ENCODE measurements around the gene FAM98C. TPM values are rescaled to one million over a fixed set of nuclear protein-coding genes. Genes with fewer than 3 reads are reported as not detected.

Gene FAM98C
- polyA plus RNA-seq, 1 of the 3 experiments (the other 2 are of a cell fraction): 26.7 TPM

DNA sequence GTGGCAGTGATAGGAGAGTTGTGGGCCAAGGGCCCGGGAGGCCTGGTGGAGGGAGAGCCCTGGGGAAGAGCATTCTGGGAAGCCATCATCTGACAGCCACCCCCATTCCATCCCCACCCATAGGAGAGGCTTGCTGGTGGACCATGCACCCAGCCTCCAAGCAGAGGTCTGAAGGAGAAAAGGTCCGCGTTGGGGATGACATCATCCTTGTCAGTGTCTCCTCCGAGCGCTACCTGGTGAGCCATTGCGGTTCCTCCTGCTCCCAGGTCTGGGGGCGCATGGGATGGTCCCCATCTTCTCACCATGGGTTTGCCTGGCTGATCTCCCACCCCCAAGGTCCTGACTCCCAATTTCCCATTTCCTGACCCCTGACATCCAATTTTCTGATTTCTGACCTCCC, 41.1 kb downstream of the FAM98C start:
- H3K36me3 ChIP-seq (replicated peaks in 1 of 2; ENCODE audit: control insufficient read depth in 1 of 2, insufficient read depth in 2 of 2, low read length in 1 of 2): no peaks in the 10 kb centered on the region
- no peaks in the 10 kb centered on the region for H3K79me2 ChIP-seq (ENCODE audit: insufficient read depth)
- no peaks in the 10 kb centered on the region for H3K9me2 ChIP-seq
- H3K27me3 ChIP-seq (ENCODE audit: insufficient read depth): no peaks in the 10 kb centered on the region
- DNase-seq: no peak
- no peak overlapping the region for H3K27ac ChIP-seq (ENCODE audit: low read depth in 2 of 2, low read length in 1 of 2)
- H2AFZ ChIP-seq (ENCODE audit: low read depth): no peak overlapping the region
- no peak overlapping the region for H3K9ac ChIP-seq
- H3K9me3 ChIP-seq: no peaks in the 10 kb centered on the region
- CTCF ChIA-PET: no interaction called here
- no peaks in the 10 kb centered on the region for H3K4me1 ChIP-seq (ENCODE audit: control insufficient read depth in 1 of 2, insufficient read depth in 2 of 2, low read depth in 1 of 2, low read length in 1 of 2)
- no peak overlapping the region for H3K4me3 ChIP-seq (ENCODE audit: low read depth in 2 of 2, low read length in 1 of 2)
- no peak overlapping the region for H3K4me2 ChIP-seq
- POLR2A ChIA-PET: no interaction called here
- no peaks in the 10 kb centered on the region for H4K20me1 ChIP-seq (ENCODE audit: insufficient read depth)
- H3F3A ChIP-seq (replicated peaks; ENCODE audit: insufficient read depth): no peaks in the 10 kb centered on the region
- TF ChIP-seq NFIC (IDR thresholded peaks at IDR 0.05; ENCODE audit: borderline replicate concordance) (no peak), MXI1 (IDR thresholded peaks at IDR 0.05; ENCODE audit: low read depth, low read length) (no peak), ZBTB33 (IDR thresholded peaks at IDR 0.05; ENCODE audit: borderline replicate concordance, low read depth) (no peak), GATA2 (CRISPR knock-in tag; IDR thresholded peaks at IDR 0.05) (no peak), RAD21 (IDR thresholded peaks at IDR 0.05; ENCODE audit: low read length) (no peak), RFX5 (IDR thresholded peaks at IDR 0.05; ENCODE audit: low read length) (no peak), SIN3A (IDR thresholded peaks at IDR 0.05; ENCODE audit: borderline replicate concordance, low read depth, low read length) (no peak), POLR2AphosphoS5 (IDR thresholded peaks at IDR 0.05; ENCODE audit: low read depth, low read length) (no peak), TEAD4 (IDR thresholded peaks at IDR 0.05; ENCODE audit: borderline replicate concordance, insufficient read depth) (no peak)
- TF ChIP-seq, protein P1, sequence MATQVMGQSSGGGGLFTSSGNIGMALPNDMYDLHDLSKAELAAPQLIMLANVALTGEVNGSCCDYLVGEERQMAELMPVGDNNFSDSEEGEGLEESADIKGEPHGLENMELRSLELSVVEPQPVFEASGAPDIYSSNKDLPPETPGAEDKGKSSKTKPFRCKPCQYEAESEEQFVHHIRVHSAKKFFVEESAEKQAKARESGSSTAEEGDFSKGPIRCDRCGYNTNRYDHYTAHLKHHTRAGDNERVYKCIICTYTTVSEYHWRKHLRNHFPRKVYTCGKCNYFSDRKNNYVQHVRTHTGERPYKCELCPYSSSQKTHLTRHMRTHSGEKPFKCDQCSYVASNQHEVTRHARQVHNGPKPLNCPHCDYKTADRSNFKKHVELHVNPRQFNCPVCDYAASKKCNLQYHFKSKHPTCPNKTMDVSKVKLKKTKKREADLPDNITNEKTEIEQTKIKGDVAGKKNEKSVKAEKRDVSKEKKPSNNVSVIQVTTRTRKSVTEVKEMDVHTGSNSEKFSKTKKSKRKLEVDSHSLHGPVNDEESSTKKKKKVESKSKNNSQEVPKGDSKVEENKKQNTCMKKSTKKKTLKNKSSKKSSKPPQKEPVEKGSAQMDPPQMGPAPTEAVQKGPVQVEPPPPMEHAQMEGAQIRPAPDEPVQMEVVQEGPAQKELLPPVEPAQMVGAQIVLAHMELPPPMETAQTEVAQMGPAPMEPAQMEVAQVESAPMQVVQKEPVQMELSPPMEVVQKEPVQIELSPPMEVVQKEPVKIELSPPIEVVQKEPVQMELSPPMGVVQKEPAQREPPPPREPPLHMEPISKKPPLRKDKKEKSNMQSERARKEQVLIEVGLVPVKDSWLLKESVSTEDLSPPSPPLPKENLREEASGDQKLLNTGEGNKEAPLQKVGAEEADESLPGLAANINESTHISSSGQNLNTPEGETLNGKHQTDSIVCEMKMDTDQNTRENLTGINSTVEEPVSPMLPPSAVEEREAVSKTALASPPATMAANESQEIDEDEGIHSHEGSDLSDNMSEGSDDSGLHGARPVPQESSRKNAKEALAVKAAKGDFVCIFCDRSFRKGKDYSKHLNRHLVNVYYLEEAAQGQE (IDR thresholded peaks at IDR 0.05; ENCODE audit: low read depth, low read length): no peak
- WGBS (ENCODE audit: low lambda C conversion rate): 57% methylated on average over 3 of the region's 7 CpGs

DNA sequence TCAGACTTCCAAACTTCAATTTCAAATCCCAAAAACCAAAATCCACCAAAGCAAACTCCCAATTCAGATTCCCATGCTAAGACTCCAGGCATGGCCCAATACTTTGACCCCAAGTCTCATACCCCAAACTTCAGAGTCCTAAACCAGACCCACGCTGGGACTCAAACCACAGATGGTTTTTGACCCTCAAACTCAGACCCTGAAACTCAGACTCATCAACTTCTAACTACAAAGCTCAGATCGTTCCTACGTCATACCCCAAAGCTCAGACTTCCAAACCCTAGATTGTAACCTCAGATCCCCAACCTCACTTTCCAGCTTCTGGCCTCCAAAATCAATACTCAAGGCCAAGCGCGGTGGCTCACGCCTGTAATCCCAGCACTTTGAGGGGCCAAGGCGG, 42.5 kb downstream of the FAM98C start:
- Histone ChIP-seq H3K27me3 (ENCODE audit: insufficient read depth) (no peaks in the 10 kb centered on the region), H3K27ac (ENCODE audit: low read depth in 2 of 2, low read length in 1 of 2) (no peak overlapping the region), H3K36me3 (replicated peaks in 1 of 2; ENCODE audit: control insufficient read depth in 1 of 2, insufficient read depth in 2 of 2, low read length in 1 of 2) (no peaks in the 10 kb centered on the region), H3K4me2 (no peak overlapping the region), H4K20me1 (ENCODE audit: insufficient read depth) (no peaks in the 10 kb centered on the region), H3F3A (replicated peaks; ENCODE audit: insufficient read depth) (no peaks in the 10 kb centered on the region), H2AFZ (ENCODE audit: low read depth) (no peak overlapping the region), H3K9me2 (no peaks in the 10 kb centered on the region), H3K4me1 (ENCODE audit: control insufficient read depth in 1 of 2, insufficient read depth in 2 of 2, low read depth in 1 of 2, low read length in 1 of 2) (no peaks in the 10 kb centered on the region), H3K4me3 (ENCODE audit: low read depth in 2 of 2, low read length in 1 of 2) (no peak overlapping the region), H3K9me3 (no peaks in the 10 kb centered on the region), H3K79me2 (ENCODE audit: insufficient read depth) (no peaks in the 10 kb centered on the region), H3K9ac (no peak overlapping the region)
- DNase-seq: no peak
- ChIA-PET POLR2A (no interaction called here), CTCF (no interaction called here)
- 78% methylated on average over 7 of the region's 7 CpGs for WGBS (ENCODE audit: low lambda C conversion rate)
- TF ChIP-seq NRF1 (IDR thresholded peaks at IDR 0.05; ENCODE audit: low read depth, low read length) (no peak), MEF2A (IDR thresholded peaks at IDR 0.05; ENCODE audit: borderline replicate concordance, low read depth) (no peak), POLR2AphosphoS5 (IDR thresholded peaks at IDR 0.05; ENCODE audit: low read depth, low read length) (no peak), ELF1 (IDR thresholded peaks at IDR 0.05) (no peak), FOSL2 (IDR thresholded peaks at IDR 0.05; ENCODE audit: borderline replicate concordance, low read depth) (no peak), ZBTB33 (IDR thresholded peaks at IDR 0.05; ENCODE audit: borderline replicate concordance, low read depth) (no peak), SIN3A (IDR thresholded peaks at IDR 0.05; ENCODE audit: borderline replicate concordance, low read depth, low read length) (no peak)
- TF ChIP-seq, protein P2, sequence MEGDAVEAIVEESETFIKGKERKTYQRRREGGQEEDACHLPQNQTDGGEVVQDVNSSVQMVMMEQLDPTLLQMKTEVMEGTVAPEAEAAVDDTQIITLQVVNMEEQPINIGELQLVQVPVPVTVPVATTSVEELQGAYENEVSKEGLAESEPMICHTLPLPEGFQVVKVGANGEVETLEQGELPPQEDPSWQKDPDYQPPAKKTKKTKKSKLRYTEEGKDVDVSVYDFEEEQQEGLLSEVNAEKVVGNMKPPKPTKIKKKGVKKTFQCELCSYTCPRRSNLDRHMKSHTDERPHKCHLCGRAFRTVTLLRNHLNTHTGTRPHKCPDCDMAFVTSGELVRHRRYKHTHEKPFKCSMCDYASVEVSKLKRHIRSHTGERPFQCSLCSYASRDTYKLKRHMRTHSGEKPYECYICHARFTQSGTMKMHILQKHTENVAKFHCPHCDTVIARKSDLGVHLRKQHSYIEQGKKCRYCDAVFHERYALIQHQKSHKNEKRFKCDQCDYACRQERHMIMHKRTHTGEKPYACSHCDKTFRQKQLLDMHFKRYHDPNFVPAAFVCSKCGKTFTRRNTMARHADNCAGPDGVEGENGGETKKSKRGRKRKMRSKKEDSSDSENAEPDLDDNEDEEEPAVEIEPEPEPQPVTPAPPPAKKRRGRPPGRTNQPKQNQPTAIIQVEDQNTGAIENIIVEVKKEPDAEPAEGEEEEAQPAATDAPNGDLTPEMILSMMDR (IDR thresholded peaks at IDR 0.05): no peak
